Neural cell (in vitro differentiated cells): Measurements from ENCODE around the gene CADM1. TPM values are rescaled to one million over a fixed set of nuclear protein-coding genes. Genes with fewer than 3 reads are reported as not detected.

ENCODE experiments used
- H2AFZ ChIP-seq: fragments of 200-600, 300-800 bp; sonication (generic), shearing (Covaris generic); 2 replicates; pipeline ENCODE4 v1.6.0; 2014; ENCODE audit warnings: low read depth, mild to moderate bottlenecking, antibody characterized with exemption, low read length, moderate library complexity
- H3F3A ChIP-seq: fragments of 200-600 bp; shearing (Covaris generic); 2 replicates; pipeline ENCODE4 v1.6.1; 2016; ENCODE audit warnings: mild to moderate bottlenecking, moderate library complexity, mixed read lengths, antibody characterized with exemption, low read length; ENCODE audit not compliant: insufficient read depth, poor library complexity, severe bottlenecking
- H3K27ac ChIP-seq: fragments of 200-600, 300-800 bp; sonication (generic), shearing (Covaris generic); 2 replicates; pipeline ENCODE4 v1.5.1; 2014; ENCODE audit warnings: mild to moderate bottlenecking, low read length, moderate library complexity
- H3K27me3 ChIP-seq: fragments of 300-800, 200-600 bp; sonication (generic), shearing (Covaris generic); 2 replicates; pipeline ENCODE4 v1.6.0; 2014; ENCODE audit warnings: mild to moderate bottlenecking, low read depth, low read length, moderate library complexity; ENCODE audit not compliant: insufficient read depth
- H3K36me3 ChIP-seq: fragments of 300-800, 200-600 bp; sonication (generic), shearing (Covaris generic); 2 replicates; pipeline ENCODE4 v1.5.1; 2014; ENCODE audit warnings: mild to moderate bottlenecking, antibody characterized with exemption, low read length, moderate library complexity; ENCODE audit not compliant: insufficient read depth
- H3K4me2 ChIP-seq: fragments of 300-800, 200-600 bp; sonication (generic), shearing (Covaris generic); 2 replicates; pipeline ENCODE4 v1.6.0; 2014; ENCODE audit warnings: mild to moderate bottlenecking, low read length
- H3K4me3 ChIP-seq: fragments of 300-800, 200-600 bp; sonication (generic), shearing (Covaris generic); 2 replicates; pipeline ENCODE4 v1.5.1; 2014; ENCODE audit warnings: mild to moderate bottlenecking, low read length, moderate library complexity
- H3K79me2 ChIP-seq: fragments of 200-600 bp; shearing (Covaris generic); replicated peaks from 2 replicates; pipeline ENCODE4 v1.6.0; 2014; ENCODE audit warnings: mild to moderate bottlenecking, low read length, moderate library complexity; ENCODE audit not compliant: insufficient read depth
- H3K9ac ChIP-seq: fragments of 300-800, 200-600 bp; sonication (generic), shearing (Covaris generic); 2 replicates; pipeline ENCODE4 v1.6.1; 2016; ENCODE audit warnings: mild to moderate bottlenecking, low read length, mixed read lengths
- H3K9me2 ChIP-seq: fragments of 200-600 bp; shearing (Covaris generic); 2 replicates; pipeline ENCODE4 v1.6.1; 2016; ENCODE audit warnings: mild to moderate bottlenecking, low read length, mixed read lengths; ENCODE audit not compliant: insufficient read depth
- H3K9me3 ChIP-seq: fragments of 200-600, 300-800 bp; sonication (generic), shearing (Covaris generic); 2 replicates; pipeline ENCODE4 v1.6.1; 2016; ENCODE audit warnings: mild to moderate bottlenecking, mixed run types, low read length, moderate library complexity, mixed read lengths
- H4K20me1 ChIP-seq: fragments of 200-600 bp; shearing (Covaris generic); 2 replicates; pipeline ENCODE4 v1.6.1; 2016; ENCODE audit warnings: mild to moderate bottlenecking, mixed run types; ENCODE audit not compliant: insufficient read depth
- EP300 ChIP-seq: fragments of 450-650 bp; conservative IDR thresholded peaks from 2 replicates; pipeline ENCODE4 v1.6.1; 2014; ENCODE audit warnings: antibody characterized with exemption, mild to moderate bottlenecking, moderate library complexity; ENCODE audit not compliant: poor library complexity, severe bottlenecking
- EZH2 ChIP-seq: fragments of 200-600, 300-800 bp; shearing (Covaris generic), sonication (generic); IDR thresholded peaks from 2 replicates; pipeline ENCODE4 v1.6.1; 2014; ENCODE audit warnings: antibody characterized with exemption, low read length, borderline replicate concordance, mild to moderate bottlenecking; ENCODE audit not compliant: insufficient read depth, poor library complexity, severe bottlenecking
- MXI1 ChIP-seq: fragments of 450-650 bp; conservative IDR thresholded peaks from 2 replicates; pipeline ENCODE4 v1.6.1; 2014; ENCODE audit warnings: antibody characterized with exemption, mild to moderate bottlenecking; ENCODE audit not compliant: poor library complexity, severe bottlenecking
- POLR2AphosphoS5 ChIP-seq: IDR thresholded peaks from 2 replicates; pipeline ENCODE4 v1.6.1; 2012
- RAD21 ChIP-seq: fragments of 450-650 bp; conservative IDR thresholded peaks from 2 replicates; pipeline ENCODE4 v1.6.1; 2014; ENCODE audit warnings: antibody characterized with exemption, mild to moderate bottlenecking, moderate library complexity
- SMC3 ChIP-seq: fragments of 450-650 bp; conservative IDR thresholded peaks from 2 replicates; pipeline ENCODE4 v1.6.1; 2014; ENCODE audit warnings: antibody characterized with exemption, mild to moderate bottlenecking, moderate library complexity; ENCODE audit not compliant: poor library complexity
- TAF1 ChIP-seq: IDR thresholded peaks from 2 replicates; pipeline ENCODE4 v1.6.1; 2012; ENCODE audit warnings: low read depth
- polyA plus RNA-seq: library from polyadenylated mRNA; depleted of rRNA; stranded (reverse); fragments of >200 nt; gene quantifications from 2 replicates; pipeline ENCODE4 v1.2.3, GENCODE V29; 2014
- TF ChIP-seq, protein P1 (sequence below): IDR thresholded peaks from 2 replicates; pipeline ENCODE4 v1.6.1; 2012; ENCODE audit warnings: borderline replicate concordance
- TF ChIP-seq, protein P2 (sequence below): fragments of 450-650 bp; IDR thresholded peaks from 2 replicates; pipeline ENCODE4 v1.5.1; 2014; ENCODE audit warnings: antibody characterized with exemption, mild to moderate bottlenecking, moderate library complexity; ENCODE audit not compliant: poor library complexity, severe bottlenecking

Gene CADM1
- polyA plus RNA-seq, 1 donor from 2014 or later: 92.1 TPM

DNA sequence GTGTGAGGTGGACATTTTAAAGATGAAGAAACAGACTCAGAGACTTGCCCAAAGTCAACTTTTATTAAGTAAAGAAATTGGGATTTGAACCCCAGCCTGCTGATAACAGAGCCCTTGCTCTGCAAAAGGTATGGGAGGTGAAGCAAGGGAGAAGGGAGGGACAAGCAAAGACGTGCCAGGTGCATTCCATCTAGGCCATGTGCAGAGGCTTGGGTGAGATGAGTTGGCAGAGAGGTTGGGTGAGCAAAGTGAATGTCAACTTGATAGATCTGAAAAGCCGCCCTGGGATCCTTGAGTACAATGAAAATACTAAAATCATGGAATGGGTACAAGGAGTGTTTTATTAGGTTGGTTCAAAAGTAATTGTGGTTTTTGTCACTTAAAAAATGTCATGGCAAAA is 341.3 kb downstream of the CADM1 start:
- no peak overlapping the region for H2AFZ ChIP-seq
- H3K9me3 ChIP-seq: no peaks in the 10 kb centered on the region
- no peak for TF ChIP-seq RAD21
- TF ChIP-seq EP300: no peak
- no peak for TF ChIP-seq SMC3
- TF ChIP-seq TAF1: no peak
- TF ChIP-seq, protein P1, sequence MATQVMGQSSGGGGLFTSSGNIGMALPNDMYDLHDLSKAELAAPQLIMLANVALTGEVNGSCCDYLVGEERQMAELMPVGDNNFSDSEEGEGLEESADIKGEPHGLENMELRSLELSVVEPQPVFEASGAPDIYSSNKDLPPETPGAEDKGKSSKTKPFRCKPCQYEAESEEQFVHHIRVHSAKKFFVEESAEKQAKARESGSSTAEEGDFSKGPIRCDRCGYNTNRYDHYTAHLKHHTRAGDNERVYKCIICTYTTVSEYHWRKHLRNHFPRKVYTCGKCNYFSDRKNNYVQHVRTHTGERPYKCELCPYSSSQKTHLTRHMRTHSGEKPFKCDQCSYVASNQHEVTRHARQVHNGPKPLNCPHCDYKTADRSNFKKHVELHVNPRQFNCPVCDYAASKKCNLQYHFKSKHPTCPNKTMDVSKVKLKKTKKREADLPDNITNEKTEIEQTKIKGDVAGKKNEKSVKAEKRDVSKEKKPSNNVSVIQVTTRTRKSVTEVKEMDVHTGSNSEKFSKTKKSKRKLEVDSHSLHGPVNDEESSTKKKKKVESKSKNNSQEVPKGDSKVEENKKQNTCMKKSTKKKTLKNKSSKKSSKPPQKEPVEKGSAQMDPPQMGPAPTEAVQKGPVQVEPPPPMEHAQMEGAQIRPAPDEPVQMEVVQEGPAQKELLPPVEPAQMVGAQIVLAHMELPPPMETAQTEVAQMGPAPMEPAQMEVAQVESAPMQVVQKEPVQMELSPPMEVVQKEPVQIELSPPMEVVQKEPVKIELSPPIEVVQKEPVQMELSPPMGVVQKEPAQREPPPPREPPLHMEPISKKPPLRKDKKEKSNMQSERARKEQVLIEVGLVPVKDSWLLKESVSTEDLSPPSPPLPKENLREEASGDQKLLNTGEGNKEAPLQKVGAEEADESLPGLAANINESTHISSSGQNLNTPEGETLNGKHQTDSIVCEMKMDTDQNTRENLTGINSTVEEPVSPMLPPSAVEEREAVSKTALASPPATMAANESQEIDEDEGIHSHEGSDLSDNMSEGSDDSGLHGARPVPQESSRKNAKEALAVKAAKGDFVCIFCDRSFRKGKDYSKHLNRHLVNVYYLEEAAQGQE: no peak
- TF ChIP-seq MXI1: no peak
- no peak for TF ChIP-seq EZH2
- TF ChIP-seq POLR2AphosphoS5: no peak
- TF ChIP-seq, protein P2, sequence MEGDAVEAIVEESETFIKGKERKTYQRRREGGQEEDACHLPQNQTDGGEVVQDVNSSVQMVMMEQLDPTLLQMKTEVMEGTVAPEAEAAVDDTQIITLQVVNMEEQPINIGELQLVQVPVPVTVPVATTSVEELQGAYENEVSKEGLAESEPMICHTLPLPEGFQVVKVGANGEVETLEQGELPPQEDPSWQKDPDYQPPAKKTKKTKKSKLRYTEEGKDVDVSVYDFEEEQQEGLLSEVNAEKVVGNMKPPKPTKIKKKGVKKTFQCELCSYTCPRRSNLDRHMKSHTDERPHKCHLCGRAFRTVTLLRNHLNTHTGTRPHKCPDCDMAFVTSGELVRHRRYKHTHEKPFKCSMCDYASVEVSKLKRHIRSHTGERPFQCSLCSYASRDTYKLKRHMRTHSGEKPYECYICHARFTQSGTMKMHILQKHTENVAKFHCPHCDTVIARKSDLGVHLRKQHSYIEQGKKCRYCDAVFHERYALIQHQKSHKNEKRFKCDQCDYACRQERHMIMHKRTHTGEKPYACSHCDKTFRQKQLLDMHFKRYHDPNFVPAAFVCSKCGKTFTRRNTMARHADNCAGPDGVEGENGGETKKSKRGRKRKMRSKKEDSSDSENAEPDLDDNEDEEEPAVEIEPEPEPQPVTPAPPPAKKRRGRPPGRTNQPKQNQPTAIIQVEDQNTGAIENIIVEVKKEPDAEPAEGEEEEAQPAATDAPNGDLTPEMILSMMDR: no peak
- no peaks in the 10 kb centered on the region for H3K27me3 ChIP-seq
- H3K27ac ChIP-seq: no peak overlapping the region
- H3K9ac ChIP-seq: no peak overlapping the region
- H3F3A ChIP-seq: peaks cover 2% of the 10 kb centered on the region
- H3K4me3 ChIP-seq: no peak overlapping the region
- H3K36me3 ChIP-seq: no peaks in the 10 kb centered on the region
- H4K20me1 ChIP-seq: no peaks in the 10 kb centered on the region
- no peaks in the 10 kb centered on the region for H3K9me2 ChIP-seq
- no peaks in the 10 kb centered on the region for H3K79me2 ChIP-seq
- H3K4me2 ChIP-seq: no peak overlapping the region

DNA sequence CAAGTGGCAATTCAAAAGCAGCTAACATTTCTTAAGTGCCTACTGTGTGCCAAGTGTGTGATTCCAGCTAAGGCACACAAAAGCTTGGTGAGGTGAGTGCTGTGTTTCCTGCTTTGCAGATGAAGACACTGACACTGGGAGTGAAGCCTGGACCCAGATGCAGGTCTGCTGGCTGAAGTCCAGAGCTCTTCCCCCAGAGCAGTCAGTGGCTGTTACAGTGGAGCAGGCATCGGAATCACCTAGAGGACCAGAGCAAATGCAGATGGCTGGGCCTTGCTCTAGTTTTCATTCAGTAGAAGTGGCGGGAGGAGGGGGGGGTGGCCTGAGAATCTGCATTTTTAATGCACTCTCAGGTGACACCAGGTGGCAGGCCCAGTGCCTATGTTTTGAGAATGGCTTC is 342.3 kb downstream of the CADM1 start:
- no peak overlapping the region for H3K27ac ChIP-seq
- no peaks in the 10 kb centered on the region for H3K9me3 ChIP-seq
- TF ChIP-seq RAD21 (no peak), EZH2 (no peak), EP300 (no peak), POLR2AphosphoS5 (no peak), TAF1 (no peak), SMC3 (no peak), MXI1 (no peak)
- TF ChIP-seq, protein P2: no peak
- TF ChIP-seq, protein P1: no peak
- H3K4me2 ChIP-seq: no peak overlapping the region
- H3K9me2 ChIP-seq: no peaks in the 10 kb centered on the region
- H3K9ac ChIP-seq: no peak overlapping the region
- no peak overlapping the region for H2AFZ ChIP-seq
- no peaks in the 10 kb centered on the region for H4K20me1 ChIP-seq
- H3F3A ChIP-seq: peaks cover 2% of the 10 kb centered on the region
- H3K27me3 ChIP-seq: no peaks in the 10 kb centered on the region
- H3K79me2 ChIP-seq: no peaks in the 10 kb centered on the region
- no peak overlapping the region for H3K4me3 ChIP-seq
- H3K36me3 ChIP-seq: no peaks in the 10 kb centered on the region
